Liver (tissue), 9 donors: ENCODE data around the gene SRRM1. TPM values are rescaled to one million over a fixed set of nuclear protein-coding genes. Genes with fewer than 3 reads are reported as not detected.

Experiments used
- DNase-seq: peaks from one replicate; pipeline ENCODE4 v3.0.0-alpha.2; 2017; ENCODE audit warnings: low spot score
- H3K27ac ChIP-seq, 2 donors: one replicate each; pipeline ENCODE4 v1.7.0; 2013; ENCODE audit warnings: inconsistent platforms in 2 of 2, low read length in 2 of 2, control low read depth in 1 of 2, low read depth in 1 of 2, mild to moderate bottlenecking in 1 of 2
- H3K27me3 ChIP-seq, 4 donors: one replicate each; pipeline versions ENCODE4 v1.6.1 to v1.7.0; 2013; ENCODE audit warnings: low read length in 3 of 4, inconsistent platforms in 1 of 4, mild to moderate bottlenecking in 1 of 4, moderate library complexity in 1 of 4; ENCODE audit not compliant: control insufficient read depth in 4 of 4, insufficient read depth in 4 of 4
- H3K36me3 ChIP-seq, 4 donors: one replicate each; pipeline versions ENCODE4 v1.6.1 to v1.7.0; 2013; ENCODE audit warnings: low read length in 3 of 4, mild to moderate bottlenecking in 3 of 4, low read depth in 1 of 4, moderate library complexity in 1 of 4; ENCODE audit not compliant: control insufficient read depth in 4 of 4, insufficient read depth in 3 of 4
- H3K4me1 ChIP-seq, 4 donors: one replicate each; pipeline versions ENCODE4 v1.6.1 to v1.7.0; 2013; ENCODE audit warnings: low read length in 3 of 4, mild to moderate bottlenecking in 3 of 4, moderate library complexity in 1 of 4; ENCODE audit not compliant: control insufficient read depth in 4 of 4, insufficient read depth in 4 of 4
- H3K4me3 ChIP-seq, 3 donors: one replicate each; pipeline versions ENCODE4 v1.6.1 to v1.7.0; 2013; ENCODE audit warnings: low read length in 3 of 3, control low read depth in 1 of 3, low read depth in 1 of 3, mild to moderate bottlenecking in 1 of 3
- H3K9ac ChIP-seq, 2 donors: one replicate each; pipeline ENCODE4 v1.7.0; 2013; ENCODE audit warnings: low read length in 2 of 2, mild to moderate bottlenecking in 2 of 2, moderate library complexity in 2 of 2, control low read depth in 1 of 2, low read depth in 1 of 2
- H3K9me3 ChIP-seq, 4 donors: one replicate each; pipeline versions ENCODE4 v1.6.1 to v1.7.0; 2013; ENCODE audit warnings: low read length in 3 of 4; ENCODE audit not compliant: control insufficient read depth in 4 of 4
- ATF3 ChIP-seq: IDR thresholded peaks from 2 replicates; pipeline ENCODE4 v1.6.1; 2016; ENCODE audit warnings: antibody characterized with exemption
- CTCF ChIP-seq: fragments of 150-350 bp; IDR thresholded peaks from 2 replicates; pipeline ENCODE4 v1.5.1; 2017; ENCODE audit warnings: improper control_type of control experiment, low read depth, low read length; ENCODE audit not compliant: missing input control
- EGR1 ChIP-seq, 2 donors: IDR thresholded peaks; 2 replicates each; pipeline ENCODE4 v1.6.1; 2016 to 2018; ENCODE audit warnings: antibody characterized with exemption in 2 of 2, low read depth in 2 of 2
- FOXA1 ChIP-seq: IDR thresholded peaks from 2 replicates; pipeline ENCODE4 v1.6.1; 2016; ENCODE audit warnings: antibody characterized with exemption
- FOXA2 ChIP-seq: IDR thresholded peaks from 2 replicates; pipeline ENCODE4 v1.6.1; 2016; ENCODE audit warnings: antibody characterized with exemption
- GABPA ChIP-seq, 2 donors: IDR thresholded peaks in 1 of 2; conservative IDR thresholded peaks in 1 of 2; 2 replicates each; pipeline ENCODE4 v1.6.1; 2016; ENCODE audit warnings: antibody characterized with exemption in 2 of 2, mild to moderate bottlenecking in 1 of 2, moderate library complexity in 1 of 2
- HNF4A ChIP-seq, 2 donors: conservative IDR thresholded peaks; 2 replicates each; pipeline ENCODE4 v1.6.1; 2016; ENCODE audit warnings: antibody characterized with exemption in 2 of 2, mild to moderate bottlenecking in 2 of 2
- HNF4G ChIP-seq: IDR thresholded peaks from 2 replicates; pipeline ENCODE4 v1.6.1; 2016; ENCODE audit warnings: antibody characterized with exemption
- JUND ChIP-seq, 2 donors: IDR thresholded peaks; 2 replicates each; pipeline ENCODE4 v1.6.1; 2016; ENCODE audit warnings: antibody characterized with exemption in 2 of 2
- MAX ChIP-seq: IDR thresholded peaks from 2 replicates; pipeline ENCODE4 v1.6.1; 2016; ENCODE audit warnings: antibody characterized with exemption
- NR2F2 ChIP-seq: IDR thresholded peaks from 2 replicates; pipeline ENCODE4 v1.6.1; 2016; ENCODE audit warnings: antibody characterized with exemption
- RAD21 ChIP-seq, 2 donors: IDR thresholded peaks; 2 replicates each; pipeline ENCODE4 v1.6.1; 2016; ENCODE audit warnings: antibody characterized with exemption in 2 of 2, mild to moderate bottlenecking in 2 of 2
- REST ChIP-seq: IDR thresholded peaks from 2 replicates; pipeline ENCODE4 v1.6.1; 2016; ENCODE audit warnings: antibody characterized with exemption, mild to moderate bottlenecking
- RXRA ChIP-seq, 2 donors: IDR thresholded peaks; 2 replicates each; pipeline ENCODE4 v1.6.1; 2017 to 2018; ENCODE audit warnings: antibody characterized with exemption in 2 of 2, mild to moderate bottlenecking in 1 of 2
- SP1 ChIP-seq: IDR thresholded peaks from 2 replicates; pipeline ENCODE4 v1.6.1; 2018; ENCODE audit warnings: antibody characterized with exemption, mild to moderate bottlenecking
- TAF1 ChIP-seq: conservative IDR thresholded peaks from 2 replicates; pipeline ENCODE4 v1.6.1; 2016; ENCODE audit warnings: antibody characterized with exemption, mild to moderate bottlenecking
- YY1 ChIP-seq: IDR thresholded peaks from 2 replicates; pipeline ENCODE4 v1.6.1; 2016; ENCODE audit warnings: antibody characterized with exemption, mild to moderate bottlenecking
- ZBTB33 ChIP-seq: IDR thresholded peaks from 2 replicates; pipeline ENCODE4 v1.6.1; 2016; ENCODE audit warnings: antibody characterized with exemption
- WGBS: extraction: QIAGEN DNeasy Blood & Tissue Kit; methylation state at CpG from one replicate; pipeline ENCODE4 v1.1.7; 2013; 5-methylcytosine and 5-hydroxymethylcytosine counted together
- polyA plus RNA-seq, 2 donors: library from polyadenylated mRNA; stranded (reverse) in 1 of 2; unstranded in 1 of 2; fragments of 200-250 nt in 1 of 2; fragments of >200 nt in 1 of 2; fragmentation: Nextera tagmentation in 1 of 2; extraction: Ambion mirVana in 1 of 2; gene quantifications; one replicate each; pipeline versions ENCODE4 v1.2.1 to v1.2.3, GENCODE V29; 2013 to 2015
- total RNA-seq, 2 donors: library from RNA; depleted of rRNA; stranded (reverse); fragments of >200 nt; gene quantifications; one replicate each; pipeline ENCODE4 v1.2.3, GENCODE V29; 2014
- donor health status: healthy.
- donor health status: healthy.
- donor health status: healthy.
- donor health status: healthy.
- donor health status: healthy.

The SRRM1 gene
- total and polyA plus RNA-seq, 4 donors, result 18.4 to 66.0 (median 31.6) TPM

GRCh38 chr1:24691051-24691450 lies 47.9 kb downstream of the SRRM1 start:
- H3K4me3 ChIP-seq, result no peak overlapping the region
- no peak overlapping the region for H3K27ac ChIP-seq
- WGBS, result 97% methylated on average over 2 of the region's 2 CpGs
- no peak for DNase-seq
- H3K9ac ChIP-seq, result no peak overlapping the region
- TF ChIP-seq SP1, result no peak
- no peak for TF ChIP-seq HNF4G
- TF ChIP-seq RAD21 (IDR thresholded peaks at IDR 0.05), result no peak
- TF ChIP-seq NR2F2, result no peak
- no peak for TF ChIP-seq CTCF
- no peak for TF ChIP-seq HNF4A (conservative IDR thresholded peaks at IDR 0.05)
- no peak for TF ChIP-seq GABPA (IDR thresholded peaks at IDR 0.05 in 1 of 2, conservative IDR thresholded peaks at IDR 0.05 in 1 of 2)
- TF ChIP-seq ATF3, result no peak
- TF ChIP-seq YY1, result no peak
- TF ChIP-seq FOXA2, result no peak
- TF ChIP-seq FOXA1, result no peak
- no peak for TF ChIP-seq ZBTB33
- TF ChIP-seq EGR1 (IDR thresholded peaks at IDR 0.05; ENCODE audit: low read depth in 2 of 2), result no peak
- TF ChIP-seq REST, result no peak
- no peak for TF ChIP-seq TAF1
- TF ChIP-seq RXRA (IDR thresholded peaks at IDR 0.05), result no peak
- TF ChIP-seq JUND (IDR thresholded peaks at IDR 0.05), result no peak
- no peak for TF ChIP-seq MAX
- H3K9me3 ChIP-seq, result no peaks in the 10 kb centered on the region
- no peaks in the 10 kb centered on the region for H3K36me3 ChIP-seq
- no peaks in the 10 kb centered on the region for H3K27me3 ChIP-seq
- peaks cover 0 to 10% (median 6%) of the 10 kb centered on the region in 4 donors for H3K4me1 ChIP-seq
